H9 (cell line): ENCODE data around the gene ABCC11. TPM values are rescaled to one million over a fixed set of nuclear protein-coding genes. Genes with fewer than 3 reads are reported as not detected.

Source experiments
- DNase-seq: peaks from one replicate; pipeline ENCODE4 v3.0.0-alpha.2; 2017
- H2AFZ ChIP-seq: one replicate; pipeline ENCODE4 v1.6.1; 2013; ENCODE audit warnings: mild to moderate bottlenecking, low read length, control low read depth, moderate library complexity
- H2AK5ac ChIP-seq: 2 replicates; pipeline ENCODE4 v1.6.1; 2013; ENCODE audit warnings: low read length, control low read depth, mixed read lengths; ENCODE audit not compliant: insufficient read length
- H2BK120ac ChIP-seq: one replicate; pipeline ENCODE4 v1.6.1; 2013; ENCODE audit warnings: low read depth, mild to moderate bottlenecking, low read length, control low read depth, inconsistent platforms; ENCODE audit not compliant: poor library complexity, severe bottlenecking
- H2BK12ac ChIP-seq: 2 replicates; pipeline ENCODE4 v1.6.1; 2013; ENCODE audit warnings: low read length, control low read depth, mixed read lengths, low read depth; ENCODE audit not compliant: insufficient read length
- H2BK15ac ChIP-seq: 2 replicates; pipeline ENCODE4 v1.6.1; 2013; ENCODE audit warnings: low read depth, low read length, control low read depth
- H2BK20ac ChIP-seq: one replicate; pipeline ENCODE4 v1.6.1; 2013; ENCODE audit warnings: low read depth, mild to moderate bottlenecking, low read length, control low read depth, inconsistent platforms; ENCODE audit not compliant: poor library complexity, severe bottlenecking
- H2BK5ac ChIP-seq: 2 replicates; pipeline ENCODE4 v1.6.1; 2013; ENCODE audit warnings: low read length, control low read depth, mixed read lengths; ENCODE audit not compliant: insufficient read length
- H3K14ac ChIP-seq: 2 replicates; pipeline ENCODE4 v1.6.1; 2013; ENCODE audit warnings: low read length, control low read depth; ENCODE audit not compliant: insufficient read depth
- H3K18ac ChIP-seq: 2 replicates; pipeline ENCODE4 v1.6.1; 2013; ENCODE audit warnings: low read depth, mild to moderate bottlenecking, mixed read lengths, low read length, control low read depth; ENCODE audit not compliant: insufficient read length
- H3K23ac ChIP-seq: 2 replicates; pipeline ENCODE4 v1.6.1; 2013; ENCODE audit warnings: low read length, control low read depth, mixed read lengths, low read depth; ENCODE audit not compliant: insufficient read length
- H3K23me2 ChIP-seq: 2 replicates; pipeline ENCODE4 v1.6.1; 2013; ENCODE audit warnings: low read depth, mild to moderate bottlenecking, mixed read lengths, low read length, control low read depth; ENCODE audit not compliant: insufficient read length, poor library complexity, severe bottlenecking
- H3K27ac ChIP-seq: 2 replicates; pipeline ENCODE4 v1.5.1; 2013; ENCODE audit warnings: low read length, control low read depth, mixed read lengths, low read depth; ENCODE audit not compliant: insufficient read length
- H3K27me3 ChIP-seq: 2 replicates; pipeline ENCODE4 v1.6.1; 2013; ENCODE audit warnings: low read length, control low read depth, inconsistent platforms; ENCODE audit not compliant: insufficient read depth
- H3K4ac ChIP-seq: 2 replicates; pipeline ENCODE4 v1.6.1; 2013; ENCODE audit warnings: low read depth, mild to moderate bottlenecking, control low read depth, inconsistent platforms, low read length, moderate library complexity
- H3K4me1 ChIP-seq: 2 replicates; pipeline ENCODE4 v1.6.1; 2013; ENCODE audit warnings: low read length, control low read depth, inconsistent platforms; ENCODE audit not compliant: insufficient read depth
- H3K4me2 ChIP-seq: 2 replicates; pipeline ENCODE4 v1.6.1; 2013; ENCODE audit warnings: low read length, control low read depth, mixed read lengths; ENCODE audit not compliant: insufficient read length, insufficient read depth
- H3K56ac ChIP-seq: 2 replicates; pipeline ENCODE4 v1.6.1; 2013; ENCODE audit warnings: low read depth, mild to moderate bottlenecking, mixed read lengths, low read length, control low read depth; ENCODE audit not compliant: insufficient read length
- H3K79me1 ChIP-seq: 2 replicates; pipeline ENCODE4 v1.6.1; 2013; ENCODE audit warnings: low read depth, mild to moderate bottlenecking, moderate library complexity, low read length, control low read depth, inconsistent platforms; ENCODE audit not compliant: insufficient read depth, poor library complexity, severe bottlenecking
- H3K79me2 ChIP-seq: 2 replicates; pipeline ENCODE4 v1.6.1; 2013; ENCODE audit warnings: low read length, control low read depth, inconsistent platforms; ENCODE audit not compliant: insufficient read depth
- H3K9ac ChIP-seq: 2 replicates; pipeline ENCODE4 v1.6.1; 2013; ENCODE audit warnings: low read length, control low read depth, mixed read lengths; ENCODE audit not compliant: insufficient read length; ENCODE audit errors: extremely low read depth
- H3K9me3 ChIP-seq: one replicate; pipeline ENCODE4 v1.6.1; 2013; ENCODE audit warnings: low read depth, low read length, inconsistent platforms; ENCODE audit not compliant: control insufficient read depth
- H3T11ph ChIP-seq: one replicate; pipeline ENCODE4 v1.6.1; 2013; ENCODE audit warnings: mild to moderate bottlenecking, low read length, control low read depth, inconsistent platforms
- H4K20me1 ChIP-seq: one replicate; pipeline ENCODE4 v1.6.1; 2013; ENCODE audit not compliant: control insufficient read depth, insufficient read length, insufficient read depth
- H4K5ac ChIP-seq: 2 replicates; pipeline ENCODE4 v1.6.1; 2013; ENCODE audit warnings: low read depth, mild to moderate bottlenecking, mixed read lengths, low read length, control low read depth; ENCODE audit not compliant: insufficient read length
- H4K8ac ChIP-seq: replicated peaks from 2 replicates; pipeline ENCODE4 v1.6.1; 2013; ENCODE audit warnings: low read length, control low read depth, mixed read lengths, low read depth; ENCODE audit not compliant: insufficient read length
- H4K91ac ChIP-seq: 2 replicates; pipeline ENCODE4 v1.6.1; 2013; ENCODE audit warnings: low read depth, mild to moderate bottlenecking, moderate library complexity, mixed read lengths, low read length, control low read depth; ENCODE audit not compliant: insufficient read length
- H3K27ac Mint-ChIP-seq, 3 experiments: 2 replicates in 2 of 3; 3 replicates in 1 of 3; pipeline ENCODE4 v1.8.0; 2020 to 2021; ENCODE audit warnings: mixed read lengths in 3 of 3, mild to moderate bottlenecking in 1 of 3, moderate library complexity in 1 of 3
- H3K27me3 Mint-ChIP-seq: 2 replicates; pipeline ENCODE4 v1.8.0; 2021; ENCODE audit warnings: low read depth, mild to moderate bottlenecking, moderate library complexity, mixed read lengths
- H3K36me3 Mint-ChIP-seq, 3 experiments: 2 replicates in 2 of 3; 3 replicates in 1 of 3; pipeline ENCODE4 v1.8.0; 2020 to 2021; ENCODE audit warnings: low read depth in 3 of 3, mixed read lengths in 3 of 3; ENCODE audit not compliant: insufficient read depth in 1 of 3
- H3K4me1 Mint-ChIP-seq, 2 experiments: 2 replicates each; pipeline ENCODE4 v1.8.0; 2020; ENCODE audit warnings: mixed read lengths in 2 of 2
- H3K4me3 Mint-ChIP-seq, 2 experiments: 2 replicates in 1 of 2; 3 replicates in 1 of 2; pipeline ENCODE4 v1.8.0; 2020 to 2021; ENCODE audit warnings: mild to moderate bottlenecking in 2 of 2, mixed read lengths in 2 of 2, moderate library complexity in 1 of 2
- H3K9me3 Mint-ChIP-seq, 2 experiments: 2 replicates in 1 of 2; 3 replicates in 1 of 2; pipeline ENCODE4 v1.8.0; 2020; ENCODE audit warnings: mild to moderate bottlenecking in 2 of 2, mixed read lengths in 2 of 2, moderate library complexity in 1 of 2
- WGBS: extraction: QIAGEN DNeasy Blood & Tissue Kit; methylation state at CpG from one replicate; pipeline ENCODE4 v1.1.7; 2013; ENCODE audit warnings: missing lambda C conversion rate, low lambda C conversion rate, mixed read lengths; ENCODE audit not compliant: insufficient read length; ENCODE audit errors: extremely low coverage; 5-methylcytosine and 5-hydroxymethylcytosine counted together
- total RNA-seq: library from RNA; stranded (reverse); gene quantifications from 2 replicates; pipeline ENCODE4 v1.2.1, GENCODE V29; 2021
- TF ChIP-seq, protein P1 (sequence below): fragments of 200-600 bp; sonication (generic); conservative IDR thresholded peaks from 3 replicates; pipeline ENCODE4 v1.8.0; 2021; ENCODE audit warnings: antibody characterized with exemption, mild to moderate bottlenecking

The ABCC11 gene
- total RNA-seq, 1 experiment from 2014 or later = 0.33 TPM

DNA sequence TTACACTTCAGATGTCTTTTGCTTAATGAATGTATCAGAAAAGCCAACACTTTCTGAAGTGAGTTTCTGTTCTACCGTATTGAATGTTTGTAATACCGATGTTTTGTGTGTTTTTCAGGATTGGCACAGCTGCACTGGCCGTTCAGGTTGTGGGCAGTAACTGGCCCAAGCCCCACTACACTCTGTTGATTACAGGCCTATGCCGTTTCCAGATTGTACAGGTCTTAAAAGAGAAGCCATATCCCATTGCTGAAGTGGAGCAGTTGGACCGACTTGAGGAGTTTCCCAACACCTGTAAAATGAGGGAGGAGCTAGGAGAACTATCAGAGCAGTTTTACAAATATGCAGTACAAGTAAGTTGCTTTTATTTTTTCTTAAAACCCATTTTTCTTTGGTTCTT, 4.7 kb upstream of the ABCC11 start:
- Mint-ChIP-seq H3K4me3 (no peak overlapping the region), H3K27me3 (no peaks in the 10 kb centered on the region), H3K4me1 (peaks cover 0 to 6% of the 10 kb centered on the region in 2 experiments; a peak in 2 of 4 replicates), H3K9me3 (no peaks in the 10 kb centered on the region), H3K27ac (peak overlapping the region in 1 of 3 experiments; percentile 70; a peak in 2 of 7 replicates), H3K36me3 (peaks cover 2 to 11% (median 5%) of the 10 kb centered on the region in 3 experiments; a peak in 5 of 7 replicates)
- no peaks in the 10 kb centered on the region for H3K23me2 ChIP-seq
- H2AFZ ChIP-seq = no peak overlapping the region
- no peaks in the 10 kb centered on the region for H4K20me1 ChIP-seq
- H3K27ac ChIP-seq = no peak overlapping the region
- H2AK5ac ChIP-seq = no peak overlapping the region
- H3K4me2 ChIP-seq = no peak overlapping the region
- no peak overlapping the region for H3K56ac ChIP-seq
- no peaks in the 10 kb centered on the region for H3K79me2 ChIP-seq
- H3K23ac ChIP-seq = no peak overlapping the region
- H2BK20ac ChIP-seq = no peak overlapping the region
- H3K79me1 ChIP-seq = no peaks in the 10 kb centered on the region
- no peak overlapping the region for H4K91ac ChIP-seq
- H3K9ac ChIP-seq = no peak overlapping the region
- no CpG with 5 or more reads among the region's 5 CpGs for WGBS
- no peak for DNase-seq
- no peak overlapping the region for H3K18ac ChIP-seq
- H4K5ac ChIP-seq = no peak overlapping the region
- H3K4me1 ChIP-seq = no peaks in the 10 kb centered on the region
- H2BK12ac ChIP-seq = no peak overlapping the region
- no peak overlapping the region for H4K8ac ChIP-seq
- no peaks in the 10 kb centered on the region for H3K27me3 ChIP-seq
- H3K4ac ChIP-seq = no peak overlapping the region
- H2BK120ac ChIP-seq = no peak overlapping the region
- no peak overlapping the region for H3T11ph ChIP-seq
- H2BK5ac ChIP-seq = no peak overlapping the region
- H2BK15ac ChIP-seq = no peak overlapping the region
- TF ChIP-seq, protein P1, sequence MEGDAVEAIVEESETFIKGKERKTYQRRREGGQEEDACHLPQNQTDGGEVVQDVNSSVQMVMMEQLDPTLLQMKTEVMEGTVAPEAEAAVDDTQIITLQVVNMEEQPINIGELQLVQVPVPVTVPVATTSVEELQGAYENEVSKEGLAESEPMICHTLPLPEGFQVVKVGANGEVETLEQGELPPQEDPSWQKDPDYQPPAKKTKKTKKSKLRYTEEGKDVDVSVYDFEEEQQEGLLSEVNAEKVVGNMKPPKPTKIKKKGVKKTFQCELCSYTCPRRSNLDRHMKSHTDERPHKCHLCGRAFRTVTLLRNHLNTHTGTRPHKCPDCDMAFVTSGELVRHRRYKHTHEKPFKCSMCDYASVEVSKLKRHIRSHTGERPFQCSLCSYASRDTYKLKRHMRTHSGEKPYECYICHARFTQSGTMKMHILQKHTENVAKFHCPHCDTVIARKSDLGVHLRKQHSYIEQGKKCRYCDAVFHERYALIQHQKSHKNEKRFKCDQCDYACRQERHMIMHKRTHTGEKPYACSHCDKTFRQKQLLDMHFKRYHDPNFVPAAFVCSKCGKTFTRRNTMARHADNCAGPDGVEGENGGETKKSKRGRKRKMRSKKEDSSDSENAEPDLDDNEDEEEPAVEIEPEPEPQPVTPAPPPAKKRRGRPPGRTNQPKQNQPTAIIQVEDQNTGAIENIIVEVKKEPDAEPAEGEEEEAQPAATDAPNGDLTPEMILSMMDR = no peak
- H3K9me3 ChIP-seq = no peaks in the 10 kb centered on the region
- no peak overlapping the region for H3K14ac ChIP-seq
